T-helper 2 cell treated with Interferon-gamma antibody and Interleukin-4, amounts not matched to agents 100 ng/mL and 5 ng/mL, for 36 hours (primary cell): ENCODE measurements around the gene NCKAP5L. TPM values are rescaled to one million over a fixed set of nuclear protein-coding genes. Genes with fewer than 3 reads are reported as not detected.
"Not testable (repeated sequence)": the region's sequence is repeated elsewhere in the genome, so short reads cannot be mapped to it uniquely, and the experiment has no call there.

Experiments
- intact Hi-C: fragments of 100-400 bp; cut with micrococcal nuclease; formaldehyde crosslinking; loops from one replicate; pipeline ENCODE4 v1.15.1; 2023
- total RNA-seq: library from RNA; stranded (reverse); gene quantifications from 2 replicates; pipeline ENCODE4 v1.2.3, GENCODE V29; 2022

NCKAP5L gene
- total RNA-seq, 1 donor from 2014 or later, result 2.4 TPM

DNA sequence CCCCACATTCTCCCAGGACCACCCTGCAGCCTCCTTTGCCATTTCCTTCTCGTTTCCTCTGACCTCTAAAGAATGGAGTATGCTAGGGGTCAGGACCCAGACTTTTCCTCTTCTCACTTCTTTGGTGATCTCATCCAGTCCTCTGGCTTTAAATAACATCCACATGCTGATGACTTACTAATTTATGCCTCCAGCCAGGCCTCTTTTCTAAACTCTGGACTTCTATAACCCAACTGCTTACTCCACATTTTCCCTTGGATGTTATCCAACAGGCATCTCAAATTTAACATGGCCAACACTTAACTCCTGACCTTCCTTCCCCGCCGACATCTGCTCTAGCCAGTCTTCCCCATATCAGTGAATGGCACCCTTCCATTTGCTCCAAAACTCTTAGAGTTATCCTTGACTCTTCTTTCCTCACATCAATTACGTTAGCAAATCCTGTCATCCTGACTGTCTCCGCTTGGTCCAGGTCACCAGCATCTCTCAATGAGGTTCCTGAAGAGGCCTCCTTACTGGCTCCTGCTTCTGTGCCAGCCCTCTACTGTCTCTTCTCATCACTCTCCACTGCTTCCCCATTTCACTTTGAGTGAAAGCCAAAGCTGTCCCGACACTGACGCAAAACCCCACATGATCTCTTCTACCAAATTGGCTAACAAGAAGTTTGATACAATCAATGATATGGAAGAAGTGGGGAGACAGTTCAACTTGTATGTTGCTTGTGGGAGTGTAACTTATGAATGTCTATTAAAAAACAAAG, 44.1 kb downstream of the NCKAP5L start:
- intact Hi-C loops, result no loop called here

DNA sequence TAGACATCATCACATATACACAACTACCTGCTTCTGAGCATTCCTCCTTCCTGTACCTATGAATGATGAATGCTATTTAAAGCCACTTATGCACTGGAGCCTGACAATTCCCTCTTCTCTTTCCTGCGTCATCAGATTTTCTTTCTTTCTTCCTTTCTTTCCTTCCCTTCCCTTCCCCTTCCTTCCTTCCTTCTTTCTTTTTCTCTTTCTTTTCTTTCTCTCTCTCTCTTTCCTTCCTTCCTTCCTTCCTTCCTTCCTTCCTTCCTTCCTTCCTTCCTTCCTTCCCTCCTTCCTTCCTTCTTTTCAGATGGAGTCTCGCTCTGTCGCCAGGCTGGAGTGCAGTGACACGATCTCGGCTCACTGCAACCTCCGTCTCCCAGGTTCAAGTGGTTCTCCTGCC, 47.3 kb downstream of the NCKAP5L start:
- intact Hi-C loops, result not testable (repeated sequence)

DNA sequence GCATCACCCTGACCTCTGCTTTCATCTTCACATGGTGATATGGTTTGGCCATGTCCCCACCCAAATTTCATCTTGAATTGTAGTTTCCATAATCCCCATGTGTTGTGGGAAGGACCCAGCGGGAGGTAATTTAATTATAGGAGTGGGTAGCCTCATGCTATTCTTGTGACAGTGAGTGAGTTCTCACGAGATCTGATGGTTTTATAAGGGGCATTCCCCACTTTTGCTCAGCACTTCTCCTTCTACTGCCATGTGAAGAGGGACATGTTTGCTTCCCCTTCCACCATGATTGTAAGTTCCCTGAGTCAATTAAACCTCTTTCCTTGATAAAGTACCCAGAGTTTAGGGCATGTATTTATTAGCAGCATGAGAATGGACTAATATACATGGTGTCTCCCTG, 48.6 kb downstream of the NCKAP5L start:
- intact Hi-C loops, result loop anchor here (2.0 kb wide), 1 partner anchor 143 kb away; no protein-coding TSS in a partner anchor

DNA sequence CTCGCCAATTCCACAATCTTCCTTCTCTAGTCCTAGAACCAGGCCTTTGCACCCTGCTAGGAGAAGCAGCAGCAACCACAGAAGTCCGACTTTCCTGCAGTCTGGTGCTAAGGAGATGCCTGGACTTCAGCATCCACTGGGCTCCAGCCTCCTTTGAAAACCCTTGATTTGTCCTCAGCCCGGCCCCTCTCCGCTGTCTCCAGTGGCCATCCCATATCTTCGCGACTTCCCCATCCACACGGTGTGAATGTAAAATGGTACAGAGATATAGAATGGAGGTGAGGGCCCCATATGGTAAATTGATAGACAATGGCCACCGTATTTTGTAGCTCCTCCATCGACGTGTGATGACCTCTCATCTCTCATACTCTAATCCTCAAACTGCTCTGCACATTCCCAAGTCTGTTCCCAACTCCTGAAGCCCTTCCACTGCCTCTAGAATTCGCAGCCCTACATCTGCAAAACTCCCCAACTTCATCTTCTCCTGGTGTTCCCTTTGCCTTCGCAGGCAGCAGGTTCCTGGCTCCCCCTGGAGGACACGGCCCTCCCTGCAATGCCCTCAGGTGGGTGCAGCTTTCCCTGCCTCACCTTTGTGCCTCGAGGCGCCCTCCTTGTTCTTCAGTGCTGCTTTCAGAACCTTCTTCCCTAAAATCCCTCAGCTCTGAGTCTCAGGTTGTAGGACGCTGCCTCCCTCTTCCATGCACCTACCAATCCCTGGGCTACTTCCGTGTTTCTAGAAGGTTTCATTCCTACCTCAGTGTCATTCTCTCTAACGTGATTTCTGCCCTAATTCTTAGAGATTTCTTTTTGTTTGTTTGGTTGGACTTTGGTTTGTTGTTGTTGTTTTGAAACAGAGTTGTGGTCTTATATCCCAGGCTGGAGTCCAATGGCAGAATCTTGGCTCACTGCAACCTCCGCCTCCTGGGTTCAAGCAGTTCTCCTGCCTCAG, 50.1 kb downstream of the NCKAP5L start:
- intact Hi-C loops, result loop anchor here (1.0 to 2.0 kb wide), 3 partner anchors 37 to 141 kb away; partner anchors contain the start of gene TMBIM6

DNA sequence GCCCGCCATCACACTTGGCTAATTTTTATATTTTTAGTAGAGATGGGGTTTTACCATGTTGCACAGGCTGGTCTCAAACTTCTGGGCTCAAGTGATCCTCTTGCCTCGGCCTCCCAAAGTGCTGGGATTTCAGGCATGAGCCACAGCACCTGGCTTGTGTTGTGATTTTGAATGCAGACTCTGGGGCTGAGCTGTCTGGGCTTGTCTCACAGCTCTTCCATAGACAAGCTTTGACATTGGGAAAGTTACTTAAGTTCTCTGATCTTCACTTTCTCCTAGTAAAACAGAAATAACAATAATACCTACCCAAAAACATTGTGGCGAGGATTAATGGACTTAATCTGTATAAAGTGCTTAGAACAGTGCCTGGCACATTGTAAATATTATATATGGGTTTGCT, 50.9 kb downstream of the NCKAP5L start:
- intact Hi-C loops, result loop anchor here (2.0 kb wide), 1 partner anchor 133 kb away; no protein-coding TSS in a partner anchor

DNA sequence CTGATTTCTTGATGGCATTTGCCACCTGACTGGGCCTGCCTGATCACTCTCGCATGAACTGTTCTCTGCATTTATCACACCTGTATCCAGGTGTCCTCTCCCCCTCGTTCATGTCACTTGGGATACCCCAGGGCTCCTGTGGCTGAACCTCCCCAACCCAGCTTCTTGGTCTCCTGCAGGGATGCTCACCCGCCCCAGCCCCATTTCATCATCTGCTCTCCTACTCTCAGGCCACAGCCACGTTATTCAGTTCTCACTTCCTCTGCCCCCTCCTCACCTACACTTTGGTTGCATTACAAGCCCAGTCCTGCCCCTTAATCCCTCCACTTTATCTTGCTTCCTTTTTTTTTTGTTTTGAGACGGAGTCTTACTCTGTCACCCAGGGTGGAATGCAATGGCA, 51.4 kb downstream of the NCKAP5L start:
- intact Hi-C loops, result loop anchor here (1.0 to 2.0 kb wide), 3 partner anchors 62 to 132 kb away; no protein-coding TSS in a partner anchor

DNA sequence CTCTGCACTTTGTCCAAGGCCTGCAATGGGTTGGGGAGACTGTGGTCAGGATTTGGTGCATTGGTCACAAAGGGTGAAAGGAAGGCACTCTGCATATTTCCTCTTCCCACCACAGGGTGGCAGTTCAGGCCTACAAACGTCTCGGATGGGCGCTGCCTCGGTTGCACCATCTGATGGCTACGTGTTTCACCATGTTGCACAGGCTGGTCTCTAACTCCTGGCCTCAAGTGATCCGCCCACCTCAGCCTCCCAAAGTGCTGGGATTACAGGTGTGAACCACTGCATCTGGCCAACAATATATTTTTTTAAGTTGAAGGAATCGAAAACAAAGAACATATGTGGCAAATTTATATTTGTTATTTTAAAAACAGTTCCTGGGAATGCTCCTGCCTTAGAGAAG, 51.8 kb downstream of the NCKAP5L start:
- intact Hi-C loops, result loop anchor here (1.0 to 2.0 kb wide), 3 partner anchors 63 to 132 kb away; no protein-coding TSS in a partner anchor

DNA sequence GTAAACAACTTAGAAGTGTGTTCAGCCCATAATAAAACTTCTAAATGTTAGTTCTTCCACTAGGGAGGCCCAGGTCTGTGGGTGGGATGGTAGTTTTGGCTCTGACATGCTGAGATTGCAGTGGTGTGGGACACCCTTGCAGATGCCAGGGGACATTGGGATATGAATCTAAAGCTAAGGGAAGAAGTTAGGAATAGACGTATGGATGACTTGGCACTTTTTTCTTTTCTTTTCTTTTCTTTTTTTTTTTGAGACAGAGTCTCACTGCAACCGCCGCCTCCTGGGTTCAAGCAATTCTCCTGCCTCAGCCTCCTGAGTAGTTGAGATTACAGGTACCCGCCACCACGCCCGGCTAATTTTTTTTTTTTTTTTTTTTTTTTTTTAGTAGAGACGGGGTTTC, 55.1 kb downstream of the NCKAP5L start:
- intact Hi-C loops, result not testable (repeated sequence)

DNA sequence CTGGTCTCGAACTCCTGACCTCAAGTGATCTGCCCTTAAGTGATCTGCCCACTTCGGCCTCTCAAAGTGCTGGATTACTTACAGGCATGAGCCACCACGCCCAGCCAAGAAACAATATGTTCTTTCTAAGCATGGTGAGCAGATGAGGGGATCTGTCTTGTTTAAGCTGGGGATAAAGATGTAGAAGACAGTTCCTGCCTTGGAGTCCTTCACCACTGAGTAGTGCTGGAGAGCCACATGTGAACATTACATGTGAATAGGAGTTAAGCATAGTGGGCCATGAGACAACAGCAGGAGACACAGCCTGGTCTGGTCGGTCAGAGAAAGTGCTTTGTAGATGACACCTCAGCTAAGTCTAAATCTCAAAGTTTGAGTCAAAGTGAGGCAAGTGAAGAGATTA, 60.9 kb downstream of the NCKAP5L start:
- intact Hi-C loops, result no loop called here

DNA sequence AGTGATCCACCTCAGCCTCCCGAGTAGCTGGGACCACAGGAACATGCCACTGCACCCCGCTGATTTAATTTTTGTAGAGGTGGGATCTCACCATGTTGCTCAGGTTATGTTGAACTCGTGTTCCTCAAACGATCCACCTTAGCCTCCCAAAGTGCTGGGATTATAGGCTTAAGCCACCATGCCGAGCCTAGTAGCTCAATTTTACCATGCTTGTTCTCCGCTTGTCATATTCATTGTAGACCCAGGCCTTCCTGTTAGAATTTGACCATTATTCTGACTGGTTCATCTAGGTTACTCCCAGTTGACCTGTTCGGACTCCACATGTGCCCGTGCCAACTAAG, 62.1 kb downstream of the NCKAP5L start:
- intact Hi-C loops, result no loop called here

DNA sequence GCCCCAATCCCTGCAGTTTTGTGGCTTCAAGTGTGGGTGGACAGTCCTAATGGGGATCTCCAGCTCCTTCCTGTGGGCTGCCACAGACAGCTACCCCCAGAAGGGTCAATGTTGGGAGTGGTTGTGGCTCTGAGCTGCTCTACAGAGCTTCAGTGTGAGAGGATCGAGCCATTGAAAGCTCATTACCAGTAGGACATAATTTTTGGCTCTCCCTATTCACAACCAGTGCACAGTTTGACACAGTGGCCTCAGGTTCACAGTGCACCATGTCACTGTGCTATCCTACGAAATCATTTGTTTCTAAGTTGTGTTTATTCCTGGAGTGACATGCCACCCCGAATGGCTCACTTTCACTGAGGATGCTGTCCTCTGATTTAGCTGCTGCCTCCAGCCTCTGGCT, 64.1 kb downstream of the NCKAP5L start:
- intact Hi-C loops, result no loop called here

DNA sequence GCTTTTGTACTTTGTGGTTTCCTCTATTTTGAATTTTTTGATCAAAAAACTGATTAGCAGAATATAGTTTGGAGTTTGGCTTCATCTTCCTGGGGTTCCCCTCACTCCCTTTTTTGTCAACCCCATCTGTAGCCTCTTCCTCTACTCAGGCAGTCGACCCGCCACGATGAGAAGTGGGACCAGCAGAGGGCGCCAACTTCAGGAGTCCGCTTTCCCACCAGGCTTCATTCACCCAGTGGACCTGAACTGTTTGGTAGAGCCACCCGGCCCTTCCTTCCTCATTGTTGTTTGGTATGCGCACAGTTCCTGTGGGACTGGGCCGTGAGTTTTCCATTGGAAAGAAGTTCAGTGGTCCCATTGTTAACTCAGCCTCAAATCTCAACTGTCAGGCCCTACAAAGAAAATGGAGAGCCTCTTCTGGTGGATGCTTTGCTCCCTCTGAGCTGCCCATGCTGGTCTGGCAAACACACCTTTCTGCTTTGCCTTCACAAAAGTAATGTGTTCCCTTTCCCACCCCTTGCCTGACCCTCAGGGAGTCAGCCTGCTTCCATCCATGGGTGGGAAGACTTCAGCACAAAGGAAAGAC, 65.1 kb downstream of the NCKAP5L start:
- intact Hi-C loops, result loop anchor here (1.0 kb wide), 1 partner anchor 22 kb away; the partner anchor contains the start of gene TMBIM6

DNA sequence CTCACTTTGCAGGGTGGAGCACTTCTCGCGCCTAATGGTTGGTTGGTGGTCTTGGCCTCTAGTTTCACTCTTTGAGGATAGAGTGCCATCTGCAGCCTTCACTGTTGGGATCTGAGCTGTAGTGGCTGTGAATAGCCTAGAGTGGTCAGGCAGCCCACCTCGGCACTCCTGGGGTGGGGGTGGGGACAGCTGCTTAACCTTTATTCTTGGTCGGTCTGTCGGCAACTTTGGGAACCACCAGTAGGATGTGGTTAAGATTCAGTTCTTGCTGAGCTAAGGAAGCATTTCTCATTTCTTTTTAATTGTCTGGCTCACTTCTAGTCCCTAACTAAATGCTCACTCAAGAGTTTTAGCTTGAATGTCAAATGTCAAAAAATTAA, 65.8 kb downstream of the NCKAP5L start:
- intact Hi-C loops, result no loop called here

DNA sequence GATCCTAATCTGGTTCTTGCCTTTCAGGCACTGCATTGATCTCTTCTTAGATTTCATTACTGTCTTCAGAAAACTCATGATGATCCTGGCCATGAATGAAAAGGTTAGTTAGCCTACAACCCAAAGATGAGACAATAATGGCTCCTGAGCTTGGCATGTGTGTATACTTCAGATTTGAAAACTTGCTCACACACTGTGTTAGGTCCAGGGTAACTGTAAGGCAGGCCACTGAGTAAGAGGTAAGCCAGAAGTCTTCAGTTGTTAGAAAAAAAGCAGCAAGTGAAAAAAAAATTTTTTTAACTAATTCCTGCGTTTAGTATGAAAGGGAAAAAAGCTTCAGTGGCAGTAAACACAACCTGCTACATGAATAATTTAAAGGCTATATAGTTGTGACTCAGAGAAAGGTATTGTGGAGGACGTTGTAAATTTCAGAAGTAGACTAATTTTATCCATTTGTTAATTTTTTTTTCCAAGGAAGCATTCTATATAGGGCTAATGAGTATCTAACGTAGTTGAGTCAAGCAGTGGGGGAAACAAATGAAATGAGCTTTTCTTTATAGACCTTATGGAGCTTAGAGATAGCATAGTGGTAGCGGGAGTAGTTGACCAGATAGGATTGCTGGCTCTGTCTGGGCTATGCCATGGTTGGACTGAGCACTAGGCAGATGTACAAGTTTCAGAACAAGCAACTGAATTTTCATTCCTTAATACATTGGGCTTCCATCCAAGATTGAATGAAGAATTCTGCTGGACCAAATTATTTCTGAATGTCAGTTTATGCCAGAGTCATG, 66.3 kb downstream of the NCKAP5L start:
- intact Hi-C loops, result no loop called here

DNA sequence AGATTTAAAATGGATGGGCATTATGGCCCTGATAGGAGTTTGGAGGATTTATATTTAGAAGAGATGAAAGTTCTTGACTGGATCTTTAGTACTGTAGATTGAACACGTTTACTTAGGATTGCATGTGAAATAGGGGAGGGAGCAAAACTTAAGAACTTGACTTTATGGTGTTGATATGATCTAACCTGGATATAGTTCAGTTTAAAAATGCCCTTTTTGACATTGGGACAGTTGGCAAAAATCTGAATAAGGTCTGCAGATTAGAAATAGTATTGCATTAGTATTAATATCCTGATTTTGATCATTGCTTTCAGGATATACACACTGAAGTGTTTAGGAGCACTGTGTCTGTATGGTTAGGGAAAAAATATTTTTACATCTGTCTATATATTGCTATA, 77.2 kb downstream of the NCKAP5L start:
- intact Hi-C loops, result loop anchor here (1.0 kb wide), 1 partner anchor 10 kb away; the partner anchor contains the start of gene TMBIM6

DNA sequence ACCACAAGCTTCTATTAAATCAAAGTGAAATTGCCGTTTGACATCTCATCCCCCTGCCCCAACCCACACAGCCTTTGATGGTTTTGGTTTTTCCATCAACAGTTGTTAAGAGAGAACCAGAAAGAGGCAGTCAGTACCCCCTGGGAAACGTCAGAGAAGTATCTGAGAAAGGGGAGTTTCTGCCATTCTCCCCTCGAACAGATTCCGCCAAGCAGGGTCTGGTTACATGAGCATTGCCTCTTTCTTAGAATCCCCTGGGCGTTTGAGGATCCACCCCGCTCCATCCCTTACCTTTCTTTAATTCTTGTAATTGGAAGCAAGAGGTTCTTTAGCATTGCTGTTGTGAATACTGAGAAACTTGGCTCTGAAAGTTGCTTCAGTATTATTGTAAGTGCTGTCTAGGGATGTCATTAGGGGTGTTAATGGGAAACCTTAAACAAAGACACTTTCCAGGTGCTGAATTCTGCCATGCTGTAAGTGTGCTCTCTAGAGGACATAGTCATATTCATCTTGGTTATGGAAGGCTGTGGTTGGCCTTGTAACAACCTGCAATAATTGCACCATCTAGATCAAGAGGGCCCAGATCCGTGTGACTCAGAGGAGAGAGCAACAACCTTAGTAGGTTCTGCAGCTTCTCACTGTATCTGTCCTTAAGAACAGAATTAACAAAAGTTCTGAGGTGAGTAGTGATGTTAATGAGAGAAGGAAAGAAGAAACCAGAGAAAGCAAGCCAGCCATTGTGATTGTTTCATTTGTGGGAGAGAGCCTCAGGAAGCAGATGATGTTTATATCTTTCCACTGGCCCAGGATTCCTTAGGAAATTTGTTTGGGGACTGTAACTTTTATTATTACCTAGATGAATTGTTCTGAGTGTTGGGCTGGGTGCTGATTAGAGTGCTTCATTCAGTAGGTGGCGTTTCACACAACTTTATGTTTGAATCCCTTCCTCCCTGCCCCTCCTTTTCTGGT, 77.9 kb downstream of the NCKAP5L start:
- intact Hi-C loops, result loop anchor here (1.0 kb wide), 1 partner anchor 9 kb away; the partner anchor contains the start of gene TMBIM6

DNA sequence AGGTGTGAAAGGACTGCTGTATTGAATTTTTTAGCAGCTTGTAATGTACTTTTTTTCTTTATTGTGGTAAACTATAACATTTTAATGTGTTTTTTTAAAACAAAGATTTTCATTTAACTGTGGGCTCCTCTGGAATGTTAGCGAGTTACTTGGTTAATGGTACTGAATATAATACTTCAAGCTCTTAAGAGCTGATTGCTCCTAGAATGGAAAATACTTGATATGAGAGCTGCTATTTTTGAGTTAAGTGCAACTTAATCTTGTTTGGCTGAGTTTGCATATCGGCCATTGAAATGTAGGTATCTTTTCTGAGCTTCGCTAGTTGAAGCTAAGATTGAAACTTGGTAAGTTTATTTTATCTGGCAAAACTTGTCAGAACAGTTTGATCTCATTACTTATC, 79.4 kb downstream of the NCKAP5L start:
- intact Hi-C loops, result no loop called here

DNA sequence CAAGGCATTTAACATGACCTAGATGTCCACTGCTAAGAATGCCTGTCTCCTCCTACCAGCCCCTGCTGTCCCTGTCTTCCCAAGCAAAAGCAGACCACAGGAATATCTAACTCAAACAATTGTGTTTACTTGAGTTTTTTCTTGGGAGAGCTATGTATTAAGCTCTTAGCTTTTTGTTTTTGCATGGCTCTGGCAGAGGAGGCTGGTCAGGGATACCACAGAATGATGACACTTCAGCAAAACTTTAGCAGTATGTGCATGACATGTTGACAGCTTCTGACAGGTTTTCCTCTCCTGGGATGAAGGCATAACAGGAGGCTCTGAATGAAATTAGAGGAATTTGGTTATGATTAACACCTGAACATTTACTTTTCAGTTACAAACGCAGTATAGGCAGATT, 79.9 kb downstream of the NCKAP5L start:
- intact Hi-C loops, result no loop called here

DNA sequence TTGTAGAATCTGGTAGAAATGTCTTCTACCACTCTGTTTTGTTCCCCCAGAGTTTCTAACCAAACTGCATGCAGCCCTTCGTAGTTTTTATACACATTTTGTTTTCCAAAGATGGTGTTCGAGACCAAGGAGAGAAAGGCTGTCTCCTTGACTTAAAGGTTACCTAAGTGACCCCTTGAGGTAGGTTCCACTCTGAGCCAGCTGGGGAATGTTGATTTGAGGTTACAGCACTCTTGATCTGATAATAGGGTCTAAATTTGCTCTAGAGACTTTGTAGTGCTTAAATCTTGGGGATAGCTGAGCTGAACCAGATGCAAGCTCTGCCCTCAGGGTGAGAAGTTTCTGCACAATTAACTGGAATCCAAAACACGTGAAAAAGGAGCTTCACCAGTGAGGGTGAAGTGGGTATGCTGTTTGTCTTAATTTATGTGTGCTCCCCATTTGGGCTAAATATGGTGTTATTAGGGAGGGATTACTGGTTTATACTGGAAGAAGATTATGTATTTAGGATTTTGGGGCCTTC, 83.8 kb downstream of the NCKAP5L start:
- intact Hi-C loops, result loop anchor here (5.0 kb wide), 2 partner anchors 368 to 612 kb away; partner anchors contain the start of genes COX14 and TUBA1B
